Dermis lymphatic vessel endothelial cell (primary cell): ENCODE measurements around the gene CCDC182. TPM values are rescaled to one million over a fixed set of nuclear protein-coding genes. Genes with fewer than 3 reads are reported as not detected.

ENCODE experiments used
- total RNA-seq: library from RNA; depleted of rRNA; stranded (reverse); fragments of >200 nt; gene quantifications from 2 replicates; pipeline ENCODE4 v1.2.1, GENCODE V29; 2014

The CCDC182 gene
- total RNA-seq, result not detected in 2 replicates

GRCh38 chr17:57745242-57745641 is at the start of gene CCDC182:
CCDC182 (minus strand) TSS chr17:57745299; CDS start chr17:57745272, 27 bp downstream.

Other genes starting within 250 kb of the CCDC182 start
- 23.1 and 31.6 TPM in 2 replicates for gene MRPS23, start 104.7 kb upstream of the CCDC182 start, total RNA-seq
- gene CUEDC1, start 210.1 kb upstream of the CCDC182 start, total RNA-seq, result 5.1 TPM in 2 replicates
- 26.3 and 36.1 TPM in 2 replicates for gene VEZF1, start 243.0 kb upstream of the CCDC182 start, total RNA-seq